NCI-H748 (cell line): ENCODE results near the gene CAMSAP3.
A peak's percentile ranks its signal among the peaks of the same experiment; 100 is the strongest.

Source experiments
- DNase-seq: peaks from one replicate; lab custom pipeline; 2025; ENCODE audit not compliant: unreplicated experiment; lab: John Stamatoyannopoulos, UW

CAMSAP3 gene, protein sequence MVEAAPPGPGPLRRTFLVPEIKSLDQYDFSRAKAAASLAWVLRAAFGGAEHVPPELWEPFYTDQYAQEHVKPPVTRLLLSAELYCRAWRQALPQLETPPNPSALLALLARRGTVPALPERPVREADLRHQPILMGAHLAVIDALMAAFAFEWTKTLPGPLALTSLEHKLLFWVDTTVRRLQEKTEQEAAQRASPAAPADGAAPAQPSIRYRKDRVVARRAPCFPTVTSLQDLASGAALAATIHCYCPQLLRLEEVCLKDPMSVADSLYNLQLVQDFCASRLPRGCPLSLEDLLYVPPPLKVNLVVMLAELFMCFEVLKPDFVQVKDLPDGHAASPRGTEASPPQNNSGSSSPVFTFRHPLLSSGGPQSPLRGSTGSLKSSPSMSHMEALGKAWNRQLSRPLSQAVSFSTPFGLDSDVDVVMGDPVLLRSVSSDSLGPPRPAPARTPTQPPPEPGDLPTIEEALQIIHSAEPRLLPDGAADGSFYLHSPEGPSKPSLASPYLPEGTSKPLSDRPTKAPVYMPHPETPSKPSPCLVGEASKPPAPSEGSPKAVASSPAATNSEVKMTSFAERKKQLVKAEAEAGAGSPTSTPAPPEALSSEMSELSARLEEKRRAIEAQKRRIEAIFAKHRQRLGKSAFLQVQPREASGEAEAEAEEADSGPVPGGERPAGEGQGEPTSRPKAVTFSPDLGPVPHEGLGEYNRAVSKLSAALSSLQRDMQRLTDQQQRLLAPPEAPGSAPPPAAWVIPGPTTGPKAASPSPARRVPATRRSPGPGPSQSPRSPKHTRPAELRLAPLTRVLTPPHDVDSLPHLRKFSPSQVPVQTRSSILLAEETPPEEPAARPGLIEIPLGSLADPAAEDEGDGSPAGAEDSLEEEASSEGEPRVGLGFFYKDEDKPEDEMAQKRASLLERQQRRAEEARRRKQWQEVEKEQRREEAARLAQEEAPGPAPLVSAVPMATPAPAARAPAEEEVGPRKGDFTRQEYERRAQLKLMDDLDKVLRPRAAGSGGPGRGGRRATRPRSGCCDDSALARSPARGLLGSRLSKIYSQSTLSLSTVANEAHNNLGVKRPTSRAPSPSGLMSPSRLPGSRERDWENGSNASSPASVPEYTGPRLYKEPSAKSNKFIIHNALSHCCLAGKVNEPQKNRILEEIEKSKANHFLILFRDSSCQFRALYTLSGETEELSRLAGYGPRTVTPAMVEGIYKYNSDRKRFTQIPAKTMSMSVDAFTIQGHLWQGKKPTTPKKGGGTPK

DNA sequence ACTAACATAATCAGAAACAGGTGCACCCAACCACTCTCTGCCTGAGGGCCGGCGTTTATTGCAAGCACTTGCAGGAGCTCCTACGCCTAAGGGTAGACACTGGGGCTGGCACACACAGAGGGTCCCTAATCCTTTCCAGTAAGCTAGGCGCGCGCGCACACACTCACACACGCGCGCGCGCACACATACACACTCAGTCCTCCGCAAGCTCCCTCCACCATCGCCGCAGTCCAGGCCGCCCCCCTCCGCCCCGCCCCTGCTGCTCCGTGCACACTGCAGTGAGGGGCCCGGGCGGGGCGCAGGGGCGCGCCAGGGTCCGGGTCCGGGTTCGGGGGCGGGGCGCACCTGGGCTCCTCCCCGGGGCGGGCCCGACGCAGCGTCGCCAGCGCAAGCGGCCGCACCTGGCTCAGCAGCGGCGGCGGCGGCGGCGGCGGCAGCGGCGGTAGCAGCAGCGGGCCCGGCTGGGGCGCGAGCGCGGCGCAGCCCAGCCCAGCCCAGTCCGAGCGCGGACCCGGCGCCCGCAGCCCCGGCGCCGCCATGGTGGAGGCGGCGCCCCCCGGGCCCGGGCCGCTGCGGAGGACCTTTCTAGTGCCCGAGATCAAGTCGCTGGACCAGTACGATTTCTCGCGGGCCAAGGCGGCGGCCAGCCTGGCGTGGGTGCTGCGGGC, at the start of gene CAMSAP3:
CAMSAP3 (plus strand) TSS at position 398 of the 668 bp plus-strand sequence; CDS start at position 538, 140 bp downstream.
- peak; percentile 85 for DNase-seq

DNA sequence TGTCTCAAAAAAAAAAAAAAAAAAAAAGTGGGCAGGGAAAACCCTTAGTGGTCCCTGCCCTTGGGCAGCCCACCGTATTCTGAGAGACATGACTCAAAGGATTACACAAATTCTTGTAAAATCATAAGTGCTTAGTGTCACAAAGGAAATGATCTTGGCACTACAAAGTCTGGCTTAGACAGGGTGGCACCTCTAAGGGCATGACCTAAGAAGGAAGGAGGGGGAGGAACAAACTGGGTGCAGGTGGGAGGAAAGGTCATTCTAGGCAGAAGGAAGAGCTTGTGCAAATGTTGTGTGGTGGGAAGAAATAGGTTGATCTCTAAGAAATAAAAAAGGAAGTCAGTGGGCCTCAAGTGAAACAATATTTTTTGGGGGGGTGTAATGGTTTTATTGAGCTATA, 49.8 kb upstream of the CAMSAP3 start:
- DNase-seq, result no peak

DNA sequence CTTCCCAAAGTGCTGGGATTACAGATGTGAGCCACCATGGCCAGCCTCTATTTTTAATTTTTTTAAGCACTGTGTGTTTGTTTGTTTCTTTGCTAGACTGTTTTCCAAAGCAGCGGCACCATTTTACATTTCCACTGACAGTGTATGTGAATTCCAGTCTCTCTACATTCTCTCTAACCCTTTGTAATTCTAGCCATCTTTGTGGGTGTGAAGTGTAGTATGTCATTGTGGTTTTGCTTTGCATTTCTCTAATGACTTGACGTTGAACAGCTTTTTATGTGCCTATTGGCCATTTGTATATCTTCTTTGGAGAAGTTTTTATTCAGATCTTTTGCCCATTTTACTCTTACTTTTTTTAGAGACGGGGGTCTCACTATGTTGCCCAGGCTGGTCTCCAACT, 48.5 kb upstream of the CAMSAP3 start:
- DNase-seq, result no peak

DNA sequence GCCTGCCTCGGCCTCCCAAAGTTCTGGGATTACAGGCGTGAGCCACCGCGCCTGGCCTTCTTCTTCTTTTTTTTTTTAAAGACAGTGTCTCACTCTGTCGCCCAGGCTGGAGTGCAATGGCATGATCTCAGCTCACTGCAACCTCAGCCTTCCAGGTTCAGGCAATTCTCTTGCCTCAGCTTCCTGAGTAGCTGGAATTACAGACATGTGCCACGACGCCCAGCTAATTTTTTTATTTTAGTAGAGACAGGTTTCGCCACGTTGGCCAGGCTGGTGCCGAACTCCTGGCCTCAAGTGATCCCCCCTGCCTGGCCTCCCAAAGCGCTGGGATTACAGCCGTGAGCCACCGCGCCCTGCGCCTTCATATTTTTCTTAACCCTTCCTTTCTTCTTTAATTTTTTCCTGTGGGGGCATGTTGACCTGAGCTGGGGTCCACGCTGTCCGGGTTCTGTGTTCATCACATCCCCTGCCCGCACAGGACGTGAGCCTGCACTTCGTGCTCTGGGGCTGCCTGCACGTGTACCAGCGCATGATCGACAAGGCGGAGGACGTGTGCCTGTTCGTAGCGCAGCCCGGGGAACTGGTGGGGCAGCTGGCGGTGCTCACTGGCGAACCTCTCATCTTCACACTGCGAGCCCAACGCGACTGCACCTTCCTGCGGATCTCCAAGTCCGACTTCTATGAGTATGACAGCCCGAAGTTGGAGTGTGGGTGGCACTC, 46.1 kb upstream of the CAMSAP3 start:
- DNase-seq, result no peak

DNA sequence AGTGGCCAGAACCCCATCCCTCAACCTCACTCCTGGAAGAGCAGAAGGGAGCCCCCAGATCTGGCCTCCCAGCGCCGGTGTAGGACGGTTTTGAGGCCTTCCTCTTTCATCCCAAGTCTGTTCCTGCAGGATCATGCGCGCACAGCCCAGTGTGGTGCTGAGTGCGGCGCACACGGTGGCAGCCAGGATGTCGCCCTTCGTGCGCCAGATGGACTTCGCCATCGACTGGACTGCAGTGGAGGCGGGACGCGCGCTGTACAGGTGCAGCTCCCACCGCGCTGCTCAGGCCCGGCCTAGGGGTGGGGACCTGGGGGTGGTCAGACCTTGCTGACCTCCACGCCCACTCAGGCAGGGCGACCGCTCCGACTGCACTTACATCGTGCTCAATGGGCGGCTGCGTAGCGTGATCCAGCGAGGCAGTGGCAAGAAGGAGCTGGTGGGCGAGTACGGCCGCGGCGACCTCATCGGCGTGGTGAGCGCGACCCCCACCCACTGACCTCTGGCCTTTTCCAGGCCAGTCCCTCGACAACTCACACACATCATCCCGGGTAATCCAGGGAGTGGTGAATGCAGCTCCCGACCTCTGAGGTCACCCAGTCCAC, 45.4 kb upstream of the CAMSAP3 start:
- DNase-seq, result no peak

DNA sequence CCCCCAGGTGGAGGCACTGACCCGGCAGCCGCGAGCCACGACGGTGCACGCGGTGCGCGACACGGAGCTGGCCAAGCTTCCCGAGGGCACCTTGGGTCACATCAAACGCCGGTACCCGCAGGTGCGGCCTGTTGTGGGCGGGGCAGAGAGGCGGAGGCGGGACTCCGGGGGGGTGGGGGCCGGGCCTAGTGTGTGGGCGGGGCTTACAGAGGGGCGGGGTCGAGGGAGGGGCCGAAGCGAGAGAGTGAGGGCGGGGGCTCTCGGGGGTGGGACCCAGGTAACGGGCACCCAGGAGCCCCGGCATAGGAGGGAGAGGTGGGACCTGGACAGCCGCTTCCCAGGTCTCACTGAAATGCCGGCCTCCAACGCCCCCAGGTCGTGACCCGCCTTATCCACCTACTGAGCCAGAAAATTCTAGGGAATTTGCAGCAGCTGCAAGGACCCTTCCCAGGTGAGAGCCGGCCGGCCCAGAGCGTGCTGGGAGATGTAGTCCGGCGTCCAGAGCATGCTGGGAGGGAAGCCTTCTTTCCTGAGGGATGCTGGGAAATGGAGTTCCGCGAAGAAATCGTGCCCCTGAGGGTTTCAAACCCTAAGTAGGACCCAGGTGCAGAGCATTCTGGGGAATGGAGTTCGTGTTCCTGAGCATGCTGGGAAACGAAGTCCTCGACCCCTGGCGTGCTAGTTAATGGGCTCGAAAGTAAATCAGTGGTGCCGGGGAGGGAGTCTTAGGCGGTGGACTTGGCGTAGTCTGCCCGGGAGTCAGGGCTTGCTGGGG, 44.5 kb upstream of the CAMSAP3 start:
- DNase-seq, result peak; percentile 19

DNA sequence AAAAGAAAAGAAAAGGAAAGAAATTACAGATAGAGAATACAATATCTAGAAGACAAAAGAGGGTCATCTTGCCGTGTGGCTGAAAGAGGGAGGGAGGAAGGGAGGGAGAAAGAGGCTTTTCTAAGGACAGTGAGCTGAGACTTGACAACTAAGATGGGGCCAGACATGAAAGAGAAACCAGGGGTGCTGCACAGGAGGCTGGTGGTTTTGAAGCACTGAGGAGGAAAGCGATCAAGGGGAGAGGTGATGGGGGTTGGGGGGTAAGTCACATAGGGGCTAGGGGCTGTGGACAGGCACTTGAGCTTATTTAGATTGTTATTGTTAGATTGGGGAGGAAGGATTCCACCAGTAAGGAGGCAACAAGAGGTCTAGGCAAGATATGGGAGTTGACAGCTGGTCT, 42.9 kb upstream of the CAMSAP3 start:
- no peak for DNase-seq

DNA sequence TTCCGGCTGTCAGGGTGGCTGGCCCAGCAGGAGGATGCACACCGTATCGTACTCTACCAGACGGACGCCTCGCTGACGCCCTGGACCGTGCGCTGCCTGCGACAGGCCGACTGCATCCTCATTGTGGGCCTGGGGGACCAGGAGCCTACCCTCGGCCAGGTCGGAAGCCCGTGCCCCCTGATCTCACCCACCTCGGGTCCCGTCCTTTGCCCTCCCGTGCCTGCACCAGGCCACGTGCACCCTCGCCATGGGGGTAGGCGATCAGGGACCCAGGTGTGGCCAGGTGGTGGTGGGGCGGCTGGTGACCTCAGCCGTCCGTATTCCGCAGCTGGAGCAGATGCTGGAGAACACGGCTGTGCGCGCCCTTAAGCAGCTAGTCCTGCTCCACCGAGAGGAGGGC, 41.1 kb upstream of the CAMSAP3 start:
- DNase-seq, result no peak

DNA sequence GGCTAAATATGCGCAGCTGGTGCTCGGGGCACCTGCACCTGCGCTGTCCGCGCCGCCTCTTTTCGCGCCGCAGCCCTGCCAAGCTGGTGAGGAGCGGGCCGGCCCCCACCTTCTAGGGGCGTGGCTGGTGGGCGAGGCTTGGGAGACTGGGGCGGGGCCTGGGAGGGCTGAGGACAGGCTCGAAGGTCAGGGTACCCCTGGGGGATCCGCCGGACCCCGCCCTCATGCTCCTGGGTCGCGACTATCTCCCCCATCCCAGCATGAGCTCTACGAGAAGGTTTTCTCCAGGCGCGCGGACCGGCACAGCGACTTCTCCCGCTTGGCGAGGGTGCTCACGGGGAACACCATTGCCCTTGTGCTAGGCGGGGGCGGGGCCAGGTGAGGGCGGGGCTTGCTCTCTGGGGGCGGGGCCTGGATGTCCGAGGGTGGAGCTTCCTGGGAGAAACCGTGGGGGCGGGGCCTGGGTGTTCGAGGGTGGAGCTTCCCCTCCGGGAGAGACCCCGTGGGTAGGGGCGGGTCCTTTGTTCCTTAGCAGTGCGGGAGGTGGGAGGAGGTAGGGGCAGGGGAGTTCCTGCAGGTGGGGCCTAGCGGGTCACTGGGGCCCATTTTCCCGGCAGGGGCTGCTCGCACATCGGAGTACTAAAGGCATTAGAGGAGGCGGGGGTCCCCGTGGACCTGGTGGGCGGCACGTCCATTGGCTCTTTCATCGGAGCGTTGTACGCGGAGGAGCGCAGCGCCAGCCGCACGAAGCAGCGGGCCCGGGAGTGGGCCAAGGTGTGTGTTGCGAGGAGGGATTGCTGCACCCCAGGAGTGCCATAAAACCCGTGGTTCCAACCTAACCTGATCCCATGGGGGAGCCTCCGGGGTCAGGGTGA, 40.4 kb upstream of the CAMSAP3 start:
- no peak for DNase-seq

DNA sequence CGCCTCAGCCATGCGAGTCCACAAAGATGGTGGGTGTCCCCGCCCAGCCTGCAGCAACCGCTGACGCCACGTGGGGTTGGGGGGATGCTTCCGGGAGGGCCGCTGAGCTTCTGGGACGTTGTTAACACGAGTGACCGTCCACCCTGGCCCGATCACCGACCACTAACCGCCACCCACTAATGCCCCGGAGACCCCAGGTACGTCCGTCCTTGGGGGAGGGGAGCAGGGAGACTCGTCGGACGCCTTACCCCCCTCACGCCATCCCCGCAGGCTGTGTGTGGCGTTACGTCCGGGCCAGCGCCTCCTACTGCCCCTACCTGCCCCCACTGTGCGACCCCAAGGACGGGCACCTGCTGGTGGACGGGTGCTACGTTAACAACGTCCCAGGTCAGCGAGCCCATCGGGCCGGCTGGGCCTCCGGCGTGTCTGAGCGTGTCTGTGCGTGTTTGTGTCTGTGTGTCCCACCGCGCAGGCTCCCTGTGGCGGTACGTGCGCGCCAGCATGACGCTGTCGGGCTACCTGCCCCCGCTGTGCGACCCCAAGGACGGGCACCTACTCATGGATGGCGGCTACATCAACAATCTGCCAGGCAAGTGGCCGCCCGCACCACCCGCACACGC, 38.9 kb upstream of the CAMSAP3 start:
- no peak for DNase-seq

DNA sequence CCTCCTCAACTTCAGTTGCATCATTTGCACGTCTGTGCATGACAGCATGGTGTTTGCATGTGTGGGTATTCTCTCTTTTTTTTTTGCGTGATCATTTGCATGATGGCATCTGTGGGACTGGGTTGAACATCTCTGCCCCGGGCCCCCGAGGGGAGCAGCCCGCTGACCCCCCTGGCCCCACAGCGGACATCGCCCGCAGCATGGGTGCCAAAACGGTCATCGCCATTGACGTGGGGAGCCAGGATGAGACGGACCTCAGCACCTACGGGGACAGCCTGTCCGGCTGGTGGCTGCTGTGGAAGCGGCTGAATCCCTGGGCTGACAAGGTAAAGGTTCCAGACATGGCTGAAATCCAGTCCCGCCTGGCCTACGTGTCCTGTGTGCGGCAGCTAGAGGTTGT, 37.0 kb upstream of the CAMSAP3 start:
- no peak for DNase-seq

DNA sequence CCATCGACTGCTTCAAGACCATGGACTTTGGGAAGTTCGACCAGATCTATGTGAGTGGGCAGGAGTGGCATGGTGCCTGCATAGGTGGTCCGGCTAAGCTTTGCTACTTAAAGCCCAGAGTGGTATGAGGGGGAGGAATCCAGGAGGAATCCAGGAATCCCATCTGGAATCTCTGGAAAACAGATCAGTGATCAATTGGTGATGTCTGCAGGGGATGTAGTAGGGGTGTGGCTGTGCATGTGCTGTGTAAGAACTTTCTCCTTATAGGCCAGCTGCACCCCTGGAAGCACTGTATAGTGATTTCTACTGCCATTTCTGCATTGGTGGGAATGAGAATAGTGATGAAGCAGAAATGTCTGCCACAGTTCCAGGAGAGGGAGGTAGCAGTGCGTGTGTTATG, 36.6 kb upstream of the CAMSAP3 start:
- DNase-seq, result no peak

DNA sequence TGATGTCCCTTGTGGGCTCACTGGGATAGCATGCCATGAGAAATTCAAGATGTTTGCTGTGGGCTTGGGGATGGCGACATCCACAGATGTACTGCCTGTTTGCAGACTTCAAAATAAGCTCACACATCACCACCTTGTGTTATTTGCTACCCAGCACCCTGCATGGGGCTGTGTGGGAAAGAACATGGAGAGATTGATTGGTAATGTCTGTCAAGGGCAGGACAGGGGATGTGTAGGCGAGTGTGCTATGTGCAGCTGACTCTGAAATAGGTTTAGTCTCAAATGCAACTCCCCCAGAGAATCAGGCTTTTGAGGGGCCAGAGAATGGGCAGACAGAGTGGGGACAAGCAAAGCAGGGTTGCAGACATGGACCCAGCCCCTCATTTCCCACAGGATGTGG, 35.4 kb upstream of the CAMSAP3 start:
- DNase-seq, result no peak

DNA sequence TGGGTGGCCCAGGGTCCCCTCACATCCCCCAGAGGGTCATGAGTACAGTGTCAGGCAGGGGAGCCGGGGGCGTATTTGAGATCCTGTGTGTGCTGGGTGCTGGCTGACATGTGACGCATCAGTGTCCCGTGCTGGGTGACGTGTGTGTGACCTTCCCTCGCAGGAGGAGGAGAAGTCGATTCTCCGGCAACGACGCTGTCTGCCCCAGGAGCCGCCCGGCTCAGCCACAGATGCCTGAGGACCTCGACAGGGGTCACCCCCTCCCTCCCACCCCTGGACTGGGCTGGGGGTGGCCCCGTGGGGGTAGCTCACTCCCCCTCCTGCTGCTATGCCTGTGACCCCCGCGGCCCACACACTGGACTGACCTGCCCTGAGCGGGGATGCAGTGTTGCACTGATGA, 34.3 kb upstream of the CAMSAP3 start:
- DNase-seq, result no peak

DNA sequence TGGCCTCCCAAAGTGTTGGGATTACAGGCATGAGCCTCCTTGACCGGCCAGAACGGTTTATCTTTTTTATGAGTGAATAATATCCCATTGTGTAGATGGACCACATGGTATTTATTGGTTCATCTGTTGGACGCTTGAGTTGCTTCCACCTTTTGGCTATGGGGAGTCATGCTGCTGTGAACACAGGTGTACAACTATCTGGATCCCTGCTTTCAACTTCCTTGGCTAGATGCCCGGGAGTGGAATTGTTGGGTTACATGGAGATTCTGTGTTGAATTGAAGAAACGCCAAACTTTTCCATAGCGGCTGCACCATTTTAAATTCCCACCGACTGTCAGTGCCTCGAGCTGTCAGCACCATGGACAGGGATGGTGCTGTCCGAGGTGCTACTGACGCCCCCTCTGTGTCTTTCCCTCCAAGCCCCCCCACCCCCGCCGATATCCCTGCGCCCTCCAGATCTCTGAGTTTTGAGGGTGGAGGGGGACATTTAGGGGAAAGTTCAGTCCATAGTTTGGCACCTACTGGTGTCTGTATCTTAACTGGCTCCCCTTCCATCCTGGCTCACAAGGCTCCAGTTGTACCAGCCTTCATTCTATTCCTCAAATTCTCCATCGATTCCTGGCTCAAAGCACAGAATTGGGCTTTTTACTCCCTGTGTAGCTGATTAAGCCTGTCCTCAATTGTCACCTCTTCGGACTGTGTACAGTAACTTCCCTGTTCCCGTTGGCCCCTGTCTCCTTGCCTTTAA, 32.8 kb upstream of the CAMSAP3 start:
- no peak for DNase-seq

DNA sequence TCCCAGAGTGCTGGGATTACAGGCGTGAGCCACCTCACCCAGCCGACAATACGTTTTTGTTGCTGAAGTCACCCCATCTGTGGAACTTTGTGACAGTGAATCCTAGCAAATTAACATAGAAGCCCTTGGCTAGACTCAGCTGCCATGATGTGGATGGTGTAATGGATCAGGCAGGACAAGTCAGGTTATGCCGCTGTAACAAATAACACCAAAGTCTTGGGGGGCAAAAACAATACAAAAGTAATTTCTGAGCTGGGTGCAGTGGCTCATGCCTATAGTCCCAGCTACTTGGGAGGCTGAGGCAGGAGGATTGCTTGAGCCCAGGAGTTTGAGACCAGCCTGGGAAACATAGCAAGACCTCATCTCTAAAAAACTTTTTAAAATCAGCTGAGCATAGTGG, 30.8 kb upstream of the CAMSAP3 start:
- no peak for DNase-seq

DNA sequence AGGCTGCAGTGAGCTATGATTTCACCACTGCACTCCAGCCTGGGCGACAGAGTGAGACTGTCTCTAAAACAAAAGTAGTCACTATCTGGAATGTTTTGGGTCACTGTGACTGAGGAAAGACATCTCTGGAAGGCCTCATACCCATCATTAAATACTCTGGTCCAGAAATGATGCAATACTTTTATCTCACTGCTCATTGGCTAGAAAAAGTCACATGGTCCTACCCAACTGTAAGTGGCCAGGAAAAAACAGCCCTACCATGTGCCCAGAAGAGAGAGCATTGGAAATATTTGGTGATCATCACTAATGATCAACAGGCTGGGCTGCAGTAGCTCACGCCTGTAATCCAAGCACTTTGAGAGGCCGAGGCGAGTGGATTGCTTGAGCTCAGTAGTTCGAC, 30.3 kb upstream of the CAMSAP3 start:
- no peak for DNase-seq
